HG03432 (cell line): ENCODE data around the gene S100A9.
"Not testable (repeated sequence)": the region's sequence is repeated elsewhere in the genome, so short reads cannot be mapped to it uniquely, and the experiment has no call there.

Experiments used
- ATAC-seq: cut with Tn5 transposase; IDR thresholded peaks from one replicate; pipeline ENCODE4 v1.9.1; 2021; ENCODE audit warnings: mild to moderate bottlenecking, moderate library complexity; ENCODE audit not compliant: unreplicated experiment

Gene S100A9

GRCh38 chr1:153343811-153344717 lies 13.6 kb upstream of the S100A9 start:
- no peak for ATAC-seq

DNA sequence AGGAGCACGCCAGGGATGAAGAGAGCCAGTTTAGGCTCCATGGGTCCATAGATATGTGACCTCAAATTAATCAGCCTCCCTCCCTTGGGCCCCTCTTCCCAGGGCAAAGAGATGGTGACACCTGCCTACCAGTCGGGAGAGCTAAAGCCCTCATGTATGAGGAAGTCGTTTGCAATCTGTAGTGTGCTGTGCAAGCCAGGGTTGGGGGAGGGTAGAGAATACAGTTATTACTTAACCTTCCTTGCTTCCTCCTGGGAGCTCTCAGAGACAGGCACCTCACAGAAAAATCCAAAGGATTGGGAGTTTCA lies 13.0 kb upstream of the S100A9 start:
- no peak for ATAC-seq

DNA sequence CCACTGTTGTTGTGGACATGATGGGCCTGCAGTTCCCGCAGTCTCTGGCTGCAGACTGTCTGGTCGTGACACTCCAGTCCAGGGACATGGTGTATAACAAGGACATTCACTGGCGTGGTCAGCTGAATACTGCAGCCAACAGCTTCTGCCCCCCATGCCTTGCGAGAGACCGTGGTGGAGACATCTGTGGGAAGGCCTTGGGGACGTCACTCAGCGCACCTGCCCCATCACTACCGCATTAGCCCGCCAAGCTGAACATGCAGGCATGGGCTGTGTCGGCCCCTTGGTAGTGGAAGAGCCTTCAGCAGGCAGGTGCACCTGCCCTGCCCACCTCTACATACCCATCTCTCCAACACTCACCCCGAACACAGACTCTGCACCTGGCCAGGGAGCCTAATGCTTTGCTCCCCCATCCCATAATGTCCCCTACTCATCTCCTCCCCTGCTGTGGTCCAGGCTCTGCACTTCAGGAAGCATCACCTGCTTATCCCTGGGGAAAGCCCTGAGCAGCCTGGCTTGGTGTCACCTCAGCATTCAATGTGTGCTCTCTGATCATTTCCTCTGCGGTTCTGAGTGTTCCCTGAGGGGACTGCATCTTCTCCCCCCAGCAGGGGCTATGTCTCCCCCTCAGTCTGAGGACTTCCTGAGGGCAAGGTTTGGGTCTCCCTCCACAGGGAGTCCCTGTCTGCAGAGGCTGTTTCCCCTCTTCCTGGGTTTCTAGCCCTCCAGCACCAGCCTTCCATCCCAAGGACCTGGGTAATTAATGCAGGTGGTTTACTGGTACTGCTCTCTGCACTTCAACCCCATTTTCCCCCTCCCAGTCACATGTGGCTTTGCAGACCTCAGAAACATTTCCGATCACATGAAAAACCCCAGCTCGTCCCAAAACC lies 12.2 kb upstream of the S100A9 start:
- no peak for ATAC-seq

DNA sequence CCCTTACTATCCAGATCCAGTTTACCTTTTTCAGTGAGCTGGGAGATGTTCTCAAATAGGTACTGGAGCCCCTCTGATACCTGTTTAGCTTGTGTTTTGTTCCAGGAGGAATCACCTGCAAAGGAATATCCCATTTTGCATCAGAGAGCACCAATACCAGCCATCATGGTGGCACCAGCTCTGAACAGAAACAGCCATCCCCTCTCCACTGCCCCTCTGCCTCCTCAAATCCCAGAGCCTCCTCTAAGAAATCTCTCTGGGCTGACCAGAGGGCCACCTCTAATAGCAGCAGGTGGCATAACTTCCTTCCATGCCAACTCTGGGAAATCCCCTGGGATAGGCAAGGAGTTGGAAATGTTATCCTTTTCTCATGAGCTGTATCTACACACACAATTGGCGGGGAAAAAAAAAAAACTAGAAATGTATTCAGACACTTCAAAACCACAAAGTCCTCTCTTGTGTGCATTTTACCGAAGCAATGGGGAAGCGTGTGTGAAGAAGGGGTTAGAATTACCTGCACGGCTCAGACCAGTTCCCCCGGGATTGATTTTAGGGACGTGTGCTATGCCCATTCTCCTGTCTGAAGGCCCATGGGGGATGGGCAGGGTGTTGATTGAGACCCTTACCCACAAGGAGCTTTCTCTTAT lies 11.5 kb upstream of the S100A9 start:
- no peak for ATAC-seq

DNA sequence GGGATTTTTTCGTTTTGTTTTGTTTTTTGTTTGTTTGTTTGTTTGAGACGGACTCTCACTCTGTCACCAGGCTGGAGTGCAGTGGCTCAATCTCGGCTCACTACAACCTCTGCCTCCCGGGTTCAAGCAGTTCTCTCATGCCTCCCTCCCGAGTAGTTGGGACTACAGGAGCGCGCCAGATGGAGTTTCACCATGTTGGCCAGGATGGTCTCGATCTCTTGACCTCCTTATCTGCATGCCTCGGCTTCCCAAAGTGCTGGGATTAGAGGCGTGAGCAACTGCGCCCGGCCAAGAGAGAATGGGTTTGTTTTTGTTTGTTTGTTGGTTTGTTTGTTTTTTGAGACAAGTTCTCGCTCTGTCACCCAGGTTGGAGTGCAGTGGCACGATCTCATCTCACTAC lies 10.6 kb upstream of the S100A9 start:
- not testable (repeated sequence) for ATAC-seq

DNA sequence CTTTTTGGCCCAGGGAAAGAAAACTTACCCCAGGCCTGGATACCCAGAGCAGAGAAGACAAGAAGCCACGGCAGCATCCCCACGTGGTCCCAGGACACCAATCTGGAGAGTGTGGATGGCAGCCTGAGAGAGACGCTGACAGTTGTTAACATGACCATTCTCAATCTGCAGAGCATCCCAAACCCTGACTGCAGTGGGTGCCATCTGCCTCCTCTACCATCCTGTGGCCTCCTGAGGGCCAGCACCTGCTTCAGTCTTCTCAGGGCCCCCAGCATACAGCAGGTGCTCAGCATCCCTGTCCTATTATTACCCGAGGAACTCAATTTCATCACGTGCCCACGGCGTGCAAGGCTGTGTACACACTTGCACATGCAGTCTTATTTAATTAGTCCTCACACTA lies 9.8 kb upstream of the S100A9 start:
- ATAC-seq, result no peak

GRCh38 chr1:153348511-153349362 lies 8.9 kb upstream of the S100A9 start, which contains the start of gene PGLYRP4:
Gene PGLYRP4 (minus strand): TSS chr1:153348841. CDS start chr1:153347932, 909 bp downstream.
- no peak for ATAC-seq

DNA sequence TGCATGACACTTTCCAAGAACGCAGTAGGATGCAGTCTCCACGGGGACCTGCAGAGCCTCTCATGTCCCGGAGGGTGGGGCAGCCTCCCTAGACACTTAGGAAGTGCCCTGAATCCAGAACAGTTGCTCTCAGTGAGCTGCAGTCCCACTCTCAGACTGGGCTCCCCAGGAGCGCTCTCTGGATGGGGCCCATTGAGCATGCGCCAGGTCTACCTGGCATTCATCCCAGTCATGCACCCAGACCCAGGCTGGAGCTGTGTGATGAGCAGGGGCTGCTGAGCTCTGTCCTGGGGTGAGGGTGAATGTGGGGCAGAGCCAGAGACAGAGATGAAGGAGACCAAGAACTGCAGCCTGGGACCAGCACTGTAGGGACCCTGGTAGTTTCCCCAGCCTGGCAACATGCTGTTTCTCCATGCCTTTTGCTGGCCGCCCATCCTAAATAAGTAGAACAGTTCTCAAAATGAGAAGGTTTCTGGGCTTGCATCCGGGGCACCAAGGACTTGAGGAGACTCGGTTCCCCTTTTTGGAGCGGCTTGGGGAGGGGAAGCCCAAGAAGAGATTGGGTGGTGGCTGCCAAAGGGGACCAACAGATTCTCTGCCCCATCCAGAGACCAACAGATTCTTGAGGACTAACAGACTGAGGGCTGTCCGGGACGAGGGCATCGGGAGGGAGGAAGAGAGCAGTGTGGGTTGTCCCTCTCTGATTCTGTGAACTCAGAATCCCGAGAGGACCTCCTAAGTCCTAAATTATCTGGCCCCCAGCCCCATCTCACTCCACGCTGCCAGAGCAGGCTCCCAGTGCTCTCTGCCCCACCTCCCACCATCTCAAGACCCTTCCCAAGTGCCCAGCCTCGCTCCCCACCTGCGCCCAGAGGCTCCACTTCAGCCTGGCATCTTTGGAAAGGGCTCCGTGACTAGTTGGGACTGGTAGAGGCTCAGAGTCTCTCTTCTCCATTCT lies 8.0 kb upstream of the S100A9 start:
- ATAC-seq, result no peak

DNA sequence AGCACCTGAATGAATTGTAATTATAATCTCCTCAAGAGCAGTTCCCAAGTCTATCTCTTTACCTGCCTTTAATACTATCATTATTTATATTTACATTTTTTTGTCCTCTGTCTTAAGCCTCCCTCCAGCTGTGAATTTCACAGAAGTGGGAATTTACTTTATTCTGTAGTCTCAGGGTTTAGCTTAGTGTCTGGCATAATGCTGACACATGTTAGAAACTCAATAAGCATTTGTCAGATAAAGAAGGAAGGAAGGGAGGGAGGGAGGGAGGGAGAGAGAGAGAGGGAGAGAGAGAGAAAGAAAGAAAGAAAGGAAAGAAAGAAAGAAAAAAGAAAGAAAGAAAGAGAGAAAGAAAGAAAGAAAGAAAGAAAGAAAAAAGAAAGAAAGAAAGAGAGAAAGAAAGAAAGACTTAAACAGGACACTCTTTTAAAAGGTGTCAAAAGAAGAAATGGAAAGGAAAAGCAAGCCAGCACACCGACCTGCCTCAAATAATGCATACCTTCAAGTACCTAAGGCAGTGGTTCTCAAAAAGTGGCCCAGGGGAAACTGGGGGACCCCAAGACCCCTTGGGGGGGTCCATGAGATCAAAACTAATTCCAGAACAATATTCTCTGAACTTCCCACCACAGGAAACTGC lies 7.2 kb upstream of the S100A9 start:
- ATAC-seq, result no peak

GRCh38 chr1:153352523-153352922 lies 5.1 kb upstream of the S100A9 start:
- ATAC-seq, result no peak

DNA sequence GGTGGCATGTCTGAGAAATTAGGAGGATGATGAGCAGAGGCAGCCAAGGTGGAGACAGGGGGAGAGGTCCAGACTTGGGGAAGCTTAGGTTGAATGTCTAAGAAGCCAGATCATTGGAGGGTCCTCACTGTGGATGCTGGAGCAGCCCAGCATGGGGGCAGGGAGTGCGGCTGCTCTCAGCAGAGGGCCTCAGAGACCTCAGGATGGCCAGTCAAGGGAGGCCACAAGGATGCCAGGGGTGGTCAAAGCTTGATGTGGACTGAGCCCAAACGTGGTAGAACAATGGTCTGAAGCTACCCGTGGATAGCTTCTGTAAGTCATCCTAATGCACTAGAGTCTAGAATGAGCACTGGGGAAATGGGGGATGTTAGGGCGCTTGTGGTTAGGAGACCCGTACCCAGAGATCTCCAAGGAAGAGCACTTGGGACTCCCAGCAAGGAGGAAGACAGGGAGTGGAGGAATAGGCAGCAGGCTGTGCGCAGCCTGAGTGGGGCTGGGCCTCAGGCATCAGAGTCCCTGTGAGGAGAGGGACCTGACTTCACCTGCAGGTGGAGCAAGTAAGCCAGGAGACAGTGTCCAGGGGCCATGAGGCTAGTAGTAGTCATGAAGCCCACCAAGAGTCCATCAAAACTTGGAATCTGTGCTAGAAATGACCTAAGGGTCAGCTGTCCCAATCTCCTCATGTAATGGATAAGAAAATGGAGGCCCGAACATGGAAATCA lies 4.3 kb upstream of the S100A9 start:
- no peak for ATAC-seq

- ATAC-seq, result no peak
These were observed 3.0 kb upstream of the S100A9 start for GRCh38 chr1:153354515-153355193.

- no peak for ATAC-seq
These were observed 2.1 kb upstream of the S100A9 start for GRCh38 chr1:153355445-153356071.

DNA sequence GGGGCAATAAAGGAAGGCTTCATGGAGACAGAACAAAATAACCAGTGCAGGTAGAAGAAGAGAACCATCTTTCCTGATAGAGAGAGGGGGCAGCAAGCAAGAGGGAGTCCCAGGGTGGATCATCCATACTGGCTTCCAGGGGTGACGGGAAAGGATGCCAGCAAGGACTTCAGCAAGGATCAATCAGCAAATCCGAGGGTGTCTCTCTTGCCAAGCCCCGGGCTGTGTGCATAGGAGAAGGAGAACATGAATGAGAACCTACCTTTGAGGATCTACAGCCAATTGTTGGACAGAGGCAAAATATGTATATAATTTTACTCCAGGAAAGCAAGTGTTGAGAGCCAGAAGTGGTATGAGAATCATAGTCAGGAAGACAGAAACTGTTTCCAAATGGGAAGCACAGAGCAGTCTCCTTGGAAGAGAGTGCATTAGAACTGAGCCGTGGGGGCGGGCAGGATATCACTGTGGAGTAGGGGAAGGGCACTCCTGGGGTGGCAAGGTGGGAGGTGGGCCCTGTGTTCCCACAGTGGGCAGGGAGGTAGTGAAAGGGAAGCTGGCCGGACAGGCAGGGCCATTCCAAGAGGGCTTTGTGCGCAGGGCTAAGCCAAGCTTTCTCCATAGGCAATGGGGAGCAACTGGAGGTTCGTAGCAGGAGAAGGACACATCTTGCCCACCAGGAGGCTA lies 1.1 kb upstream of the S100A9 start:
- no peak for ATAC-seq

DNA sequence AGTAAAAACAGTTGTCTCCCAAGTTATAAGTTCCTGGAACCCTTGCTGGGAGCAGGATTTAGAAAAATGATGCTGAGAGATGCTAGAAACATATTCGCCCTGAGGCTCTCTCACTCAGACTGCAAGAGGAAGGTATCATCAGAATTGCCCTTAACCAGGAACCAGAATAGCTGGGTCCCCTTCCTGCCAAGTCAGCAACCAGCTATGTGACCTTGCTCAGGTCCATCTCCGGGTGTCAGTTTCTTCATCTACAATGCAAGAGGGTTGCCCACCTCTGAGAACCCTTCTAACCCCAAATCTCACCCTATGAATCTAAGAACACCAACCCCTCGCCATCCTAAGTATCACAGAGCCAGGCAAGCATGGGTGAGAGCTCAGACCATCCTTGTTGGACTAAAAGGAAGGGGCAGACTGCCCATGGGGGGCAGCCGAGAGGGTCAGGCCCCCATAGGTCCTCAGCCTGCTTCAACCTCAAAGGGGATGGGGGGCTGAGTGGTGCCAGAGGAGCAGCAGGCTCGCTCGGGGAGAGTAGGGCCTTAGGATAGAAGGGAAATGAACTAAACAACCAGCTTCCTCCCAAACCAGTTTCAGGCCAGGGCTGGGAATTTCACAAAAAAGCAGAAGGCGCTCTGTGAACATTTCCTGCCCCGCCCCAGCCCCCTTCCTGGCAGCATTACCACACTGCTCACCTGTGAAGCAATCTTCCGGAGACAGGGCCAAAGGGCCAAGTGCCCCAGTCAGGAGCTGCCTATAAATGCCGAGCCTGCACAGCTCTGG lies 390 bp upstream of the S100A9 start:
- no peak for ATAC-seq

- ATAC-seq, result no peak
These were observed 979 bp downstream of the S100A9 start for GRCh38 chr1:153358691-153358975.
